GM18858 (cell line): Measurements from ENCODE around the gene CGB2.
"Not testable (repeated sequence)": the region's sequence is repeated elsewhere in the genome, so short reads cannot be mapped to it uniquely, and the experiment has no call there.

ENCODE experiments used
- ATAC-seq: cut with Tn5 transposase; IDR thresholded peaks from one replicate; pipeline ENCODE4 v1.9.1; 2021; ENCODE audit not compliant: unreplicated experiment

The CGB2 gene

DNA sequence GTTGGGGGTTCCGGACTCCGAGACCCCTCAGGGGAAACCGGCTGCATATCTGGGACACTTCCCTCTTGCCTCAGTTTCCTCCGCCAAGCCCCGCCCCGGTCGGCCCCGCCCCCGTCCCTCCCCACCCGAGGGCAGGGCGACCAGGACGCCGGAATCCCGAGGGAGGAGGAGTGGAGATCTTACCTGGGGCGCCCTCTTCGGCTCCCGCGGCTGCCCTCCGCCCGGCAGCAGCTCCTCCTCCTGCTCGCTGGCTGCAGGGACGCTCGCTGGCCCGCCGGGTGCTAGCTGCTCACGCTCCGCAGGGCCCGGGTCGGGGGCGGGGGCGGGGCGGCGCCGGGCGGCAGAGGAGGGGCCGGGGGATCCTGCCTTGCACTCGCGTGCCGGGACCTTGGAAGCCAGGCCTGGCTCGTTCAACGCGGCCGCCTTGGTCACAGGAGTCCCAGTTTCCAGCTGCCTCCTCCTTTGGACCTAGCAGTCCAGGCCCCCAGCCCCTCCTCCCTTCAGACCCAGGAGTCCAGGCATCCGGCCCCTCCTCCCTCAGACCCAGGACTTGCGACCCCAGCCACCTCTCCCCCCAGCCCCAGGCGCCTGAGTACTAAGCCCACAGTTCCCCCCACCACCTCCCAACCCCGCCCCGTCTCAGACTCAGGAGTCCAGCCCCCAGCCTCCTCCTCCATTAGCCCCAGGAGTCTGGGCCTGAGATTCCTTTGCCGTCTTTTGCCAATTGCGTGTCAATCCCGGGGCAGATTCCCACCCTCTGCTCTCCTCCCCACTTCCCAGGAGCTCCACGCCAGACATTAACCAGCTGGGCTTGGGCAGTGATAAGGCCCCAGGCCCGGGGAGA, 33.3 kb downstream of the CGB2 start, which contains the start of gene NTF4:
TSS of gene NTF4 (minus strand) at position 51 of the 844 bp plus-strand sequence. CDS start 2,821 bp downstream, outside the sequence.
- ATAC-seq = no peak

DNA sequence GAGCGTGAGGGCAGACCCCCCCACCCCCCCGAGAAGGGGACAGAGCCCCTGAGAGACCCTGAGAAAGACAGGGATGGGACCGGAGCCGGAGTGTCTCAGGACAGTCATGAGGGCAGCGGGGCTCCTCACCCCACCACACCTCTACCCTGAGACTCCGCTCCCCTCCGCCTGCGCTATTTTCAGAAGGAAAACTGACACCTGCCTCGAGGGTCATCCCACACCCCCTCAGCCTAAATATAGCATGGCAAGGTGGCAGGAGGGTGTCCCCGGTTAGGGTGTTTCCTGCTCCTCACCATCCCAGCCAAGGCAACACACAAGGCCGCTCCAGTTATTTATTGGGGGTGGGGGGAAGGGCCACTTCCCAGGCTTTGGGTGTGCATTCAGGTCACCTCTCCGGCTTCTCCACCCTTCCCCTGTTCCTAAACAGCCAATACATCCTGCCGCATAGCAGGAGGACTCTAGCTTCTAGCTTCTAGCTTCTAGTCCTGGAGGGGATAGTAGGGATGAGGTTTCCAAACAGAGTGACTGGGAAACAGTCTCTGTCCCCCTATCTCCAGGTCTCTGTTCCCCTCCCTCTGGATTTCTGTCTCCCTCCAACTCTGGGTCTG, 34.3 kb downstream of the CGB2 start:
- ATAC-seq = no peak

DNA sequence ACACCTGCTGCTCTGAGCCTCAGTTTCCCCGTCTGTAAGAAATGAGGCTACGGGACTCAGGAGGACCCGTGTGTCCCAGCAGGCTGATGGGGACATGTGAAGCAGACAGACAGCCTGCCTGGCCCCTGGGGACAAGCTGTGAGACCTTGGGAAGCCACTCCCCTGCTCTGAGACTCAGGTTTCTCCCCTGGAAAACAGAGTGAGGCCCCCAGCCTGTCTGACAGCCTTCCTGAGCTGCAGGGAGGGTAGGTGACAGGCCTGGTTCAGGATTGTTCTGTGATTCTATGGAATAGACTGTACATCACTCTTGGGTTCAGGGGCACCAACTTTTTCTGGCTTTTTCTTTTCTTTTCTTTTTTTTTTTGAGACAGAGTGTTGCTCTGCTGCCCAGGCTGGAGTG, 35.9 kb downstream of the CGB2 start:
- no peak for ATAC-seq

DNA sequence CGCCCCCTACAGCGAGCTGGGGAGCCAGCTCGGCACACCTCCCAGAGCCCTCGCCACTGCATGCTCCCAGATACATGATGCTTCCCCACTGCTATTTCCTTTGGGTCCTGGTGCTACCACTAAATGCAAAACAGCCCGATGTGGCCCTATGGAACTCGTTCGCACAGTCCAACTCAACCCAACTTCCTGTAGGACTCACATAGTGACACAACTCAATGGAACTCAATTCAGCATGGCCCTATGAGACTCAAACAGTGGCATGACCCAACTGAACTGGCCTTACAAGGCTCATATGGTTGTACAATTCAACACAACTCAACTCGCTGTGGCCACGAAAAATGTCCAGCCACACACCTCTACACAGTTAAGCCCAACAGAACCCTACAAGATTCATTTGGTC, 37.3 kb downstream of the CGB2 start:
- ATAC-seq = no peak

DNA sequence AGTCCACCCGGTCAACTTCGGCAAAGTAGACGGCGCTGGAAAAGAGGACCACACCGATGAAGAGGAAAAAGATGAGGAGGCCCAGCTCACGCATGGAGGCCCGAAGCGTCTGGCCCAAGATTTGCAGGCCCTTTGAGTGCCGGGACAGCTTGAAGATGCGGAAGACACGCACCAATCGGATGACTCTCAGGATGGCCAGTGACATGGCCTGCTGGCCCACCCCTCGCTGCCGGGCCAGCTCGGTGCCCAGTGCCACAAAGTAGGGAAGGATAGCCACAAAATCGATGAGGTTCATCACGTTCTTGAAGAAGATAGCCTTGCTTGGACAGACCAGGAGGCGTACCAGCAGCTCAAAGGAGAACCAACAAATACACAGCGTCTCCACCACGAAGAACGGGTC, 38.7 kb downstream of the CGB2 start:
- no peak for ATAC-seq

DNA sequence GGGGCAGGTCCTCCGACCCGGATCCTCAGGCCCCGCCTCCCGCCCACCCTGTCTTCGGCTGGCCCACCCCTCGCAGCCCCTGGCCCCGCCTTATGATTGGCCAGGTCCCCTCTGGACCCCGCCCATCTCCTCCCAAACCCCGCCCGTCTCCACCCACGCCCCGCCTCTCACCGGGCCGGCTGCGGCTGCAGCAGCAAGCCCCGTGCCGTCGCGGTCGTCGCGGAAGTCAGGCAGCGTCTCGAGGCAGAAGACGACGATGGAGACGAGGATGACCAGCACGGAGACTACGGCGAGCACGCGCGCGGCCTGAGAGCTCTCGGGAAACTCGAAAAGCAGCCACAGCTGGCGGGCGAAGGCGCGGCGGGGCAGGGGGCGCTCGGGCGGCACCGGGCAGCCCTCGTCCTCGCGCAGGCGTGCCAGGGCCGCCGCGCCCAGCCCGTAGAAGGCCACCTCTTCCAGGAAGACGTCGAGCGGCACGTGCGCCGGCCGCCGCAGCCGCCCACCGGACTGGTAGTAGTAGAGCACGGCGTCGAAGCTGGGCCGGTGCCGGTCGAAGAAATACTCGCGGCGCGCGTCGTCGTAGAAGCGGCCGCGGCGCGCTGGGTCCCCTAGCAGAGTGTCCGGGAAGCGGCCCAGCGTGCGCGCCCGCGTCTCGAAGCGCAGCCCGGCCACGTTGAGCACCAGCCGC, 40.3 kb downstream of the CGB2 start:
- no peak for ATAC-seq

DNA sequence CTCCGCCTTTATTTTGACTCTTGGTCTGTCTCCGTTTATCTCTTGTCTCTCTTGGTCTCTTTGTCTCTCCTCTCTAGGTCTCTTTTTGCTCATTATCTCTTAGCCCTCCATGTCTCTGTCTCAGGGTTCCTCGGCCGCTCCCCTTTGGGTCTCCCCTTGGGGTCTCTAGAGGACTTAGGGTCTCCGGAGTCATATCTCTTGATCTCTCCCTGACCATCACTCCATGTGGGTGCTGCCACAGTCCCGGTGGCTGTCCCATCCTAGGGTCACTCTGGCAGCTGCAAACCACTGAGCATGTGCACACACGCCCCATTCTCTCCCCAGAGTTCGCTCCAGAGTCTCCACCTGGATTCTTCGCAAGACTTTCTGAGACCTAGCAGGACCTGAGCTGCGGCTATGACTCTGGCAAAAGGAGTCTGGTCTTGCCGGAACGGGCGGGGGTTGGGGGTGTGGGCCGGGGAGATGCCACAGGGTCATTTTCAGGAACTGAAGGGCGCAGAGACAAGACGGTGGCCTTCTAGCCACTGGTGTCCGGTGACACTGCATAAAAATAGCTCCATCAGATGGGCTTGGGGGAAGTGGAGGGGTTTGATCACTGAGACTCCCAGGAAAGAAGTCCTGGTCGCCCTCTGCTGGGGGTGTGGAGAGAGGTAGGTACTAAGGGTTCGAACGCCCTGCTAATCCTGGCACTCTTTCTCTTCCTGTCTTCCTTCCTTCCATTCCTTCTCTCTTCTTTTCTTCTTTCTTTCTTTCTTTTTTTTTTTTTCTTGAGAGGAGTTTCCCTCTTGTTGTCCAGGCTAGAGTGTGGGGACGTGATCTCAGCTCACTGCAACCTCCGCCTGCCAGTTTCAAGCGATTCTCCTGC, 42.1 kb downstream of the CGB2 start:
- no peak for ATAC-seq

DNA sequence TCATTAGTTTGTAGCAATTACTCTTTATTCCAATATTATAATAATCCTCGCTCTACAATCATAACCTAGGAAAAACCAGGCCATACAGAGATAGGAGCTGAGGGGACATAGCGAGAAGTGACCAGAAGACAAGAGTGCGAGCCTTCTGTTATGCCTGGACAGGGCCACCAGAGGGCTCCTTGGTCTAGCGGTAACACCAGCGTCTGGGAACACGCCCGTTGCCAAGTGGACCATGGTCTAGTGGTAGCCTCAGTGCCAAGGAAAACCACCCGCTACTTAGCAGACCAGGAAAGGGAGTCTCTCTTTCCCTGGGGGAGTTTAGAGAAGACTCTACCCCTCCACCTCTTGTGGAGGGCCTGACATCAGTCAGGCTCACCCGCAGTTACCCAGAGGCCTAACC, 43.2 kb downstream of the CGB2 start:
- ATAC-seq = not testable (repeated sequence)

DNA sequence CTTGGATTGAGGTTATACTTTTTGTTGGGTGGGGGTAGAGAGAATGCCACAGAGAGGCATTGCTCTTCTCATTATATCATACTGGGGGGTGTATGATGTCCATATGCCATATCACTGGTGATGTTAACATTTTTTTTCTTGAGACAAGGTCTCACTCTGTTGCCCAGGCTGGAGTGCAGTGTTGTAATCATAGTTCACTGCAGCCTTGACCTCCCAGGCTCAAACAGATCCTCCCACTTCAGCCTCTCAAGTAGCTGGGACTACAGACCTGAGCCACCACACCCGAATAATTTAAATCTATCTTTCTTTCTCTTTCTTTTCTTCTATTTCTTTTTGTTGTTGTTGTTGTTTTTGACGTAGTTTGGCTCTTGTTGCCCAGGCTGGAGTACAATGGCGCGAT, 48.7 kb downstream of the CGB2 start:
- no peak for ATAC-seq

DNA sequence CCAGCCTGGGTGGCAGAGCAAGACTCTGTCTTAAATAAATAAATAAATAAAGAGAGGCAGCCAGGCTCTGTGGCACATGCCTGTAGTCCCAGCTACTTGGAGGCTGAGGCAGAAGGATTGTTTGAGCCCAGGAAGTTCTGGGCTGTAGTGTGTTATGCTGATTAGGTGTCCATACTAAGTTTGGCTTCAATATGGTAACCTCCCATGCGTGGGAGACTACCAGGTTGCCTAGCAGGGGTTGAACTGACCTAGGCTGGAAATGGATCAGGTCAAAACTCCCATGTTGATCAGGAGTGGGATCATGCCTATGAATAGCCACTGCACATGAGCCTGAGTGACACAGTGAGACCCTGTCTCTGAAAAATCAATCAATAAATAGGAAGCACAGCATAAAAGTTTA, 49.6 kb downstream of the CGB2 start:
- no peak for ATAC-seq
